Astrocyte of the spinal cord (primary cell): ENCODE results near the gene UBAP1L.
"Not testable (repeated sequence)": the region's sequence is repeated elsewhere in the genome, so short reads cannot be mapped to it uniquely, and the experiment has no call there.

ENCODE experiments used
- DNase-seq: peaks from one replicate; pipeline ENCODE4 v3.0.0; 2011; ENCODE audit warnings: low read depth, low spot score
- H3K4me3 ChIP-seq: 2 replicates; pipeline ENCODE4 v1.5.1; 2011; ENCODE audit warnings: low read depth, mild to moderate bottlenecking, low read length, moderate library complexity
- CTCF ChIP-seq: IDR thresholded peaks from 2 replicates; pipeline ENCODE4 v1.5.1; 2012; ENCODE audit warnings: low read depth, mild to moderate bottlenecking, low read length, inconsistent platforms
- in situ Hi-C: cut with HindIII; loops from 2 replicates; pipeline ENCODE4 v1.10.0; 2017; ENCODE audit warnings: low sequenced_read_pairs

Gene UBAP1L

GRCh38 chr15:65081758-65082157 lies 33.2 kb downstream of the UBAP1L start:
- TF ChIP-seq CTCF: no peak
- no peak overlapping the region for H3K4me3 ChIP-seq
- DNase-seq: no peak
- in situ Hi-C loops: no loop called here

- no peak overlapping the region for H3K4me3 ChIP-seq
- DNase-seq: no peak
- in situ Hi-C loops: no loop called here
- TF ChIP-seq CTCF: no peak
These were observed 33.7 kb downstream of the UBAP1L start for GRCh38 chr15:65081270-65081669.

GRCh38 chr15:65079580-65079979 lies 35.4 kb downstream of the UBAP1L start:
- H3K4me3 ChIP-seq: no peak overlapping the region
- in situ Hi-C loops: no loop called here
- TF ChIP-seq CTCF: no peak
- no peak for DNase-seq

- DNase-seq: peak; percentile 47
- in situ Hi-C loops: no loop called here
- no peak overlapping the region for H3K4me3 ChIP-seq
- TF ChIP-seq CTCF: peak; percentile 77
These were observed 37.0 kb downstream of the UBAP1L start for GRCh38 chr15:65077981-65078352.

- in situ Hi-C loops: no loop called here
- no peak for TF ChIP-seq CTCF
- DNase-seq: no peak
- H3K4me3 ChIP-seq: no peak overlapping the region
These were observed 37.6 kb downstream of the UBAP1L start for GRCh38 chr15:65077291-65077980.

GRCh38 chr15:65076486-65077290 lies 38.3 kb downstream of the UBAP1L start, which contains the start of gene KBTBD13:
TSS of gene KBTBD13 (plus strand) at chr15:65076746. CDS start at chr15:65076816, 70 bp downstream.
- in situ Hi-C loops: no loop called here
- DNase-seq: no peak
- TF ChIP-seq CTCF: no peak
- H3K4me3 ChIP-seq: no peak within 1 kb of the TSS

- DNase-seq, in situ Hi-C loops, H3K4me3 ChIP-seq: not testable (repeated sequence)
These were observed 39.2 kb downstream of the UBAP1L start for GRCh38 chr15:65075607-65076395.

- in situ Hi-C loops, DNase-seq, H3K4me3 ChIP-seq: not testable (repeated sequence)
These were observed 40.1 kb downstream of the UBAP1L start for GRCh38 chr15:65074946-65075345.
